Osteoblast (primary cell): Measurements from ENCODE around the gene CCDC138. TPM values are rescaled to one million over a fixed set of nuclear protein-coding genes. Genes with fewer than 3 reads are reported as not detected.

Experiments used
- DNase-seq: peaks from one replicate; pipeline ENCODE4 v3.0.0; 2011; ENCODE audit warnings: low spot score, mixed read lengths; ENCODE audit not compliant: insufficient read length; ENCODE audit errors: missing footprints
- H2AFZ ChIP-seq: 2 replicates; pipeline ENCODE4 v1.6.0; 2011; ENCODE audit warnings: mild to moderate bottlenecking, low read length
- H3K27ac ChIP-seq: 2 replicates; pipeline ENCODE4 v1.5.1; 2011; ENCODE audit warnings: mild to moderate bottlenecking, low read depth, low read length, moderate library complexity
- H3K27me3 ChIP-seq: 2 replicates; pipeline ENCODE4 v1.6.0; 2012; ENCODE audit warnings: mild to moderate bottlenecking, control low read depth, inconsistent platforms, low read length, moderate library complexity; ENCODE audit not compliant: insufficient read depth
- H3K36me3 ChIP-seq: 2 replicates; pipeline ENCODE4 v1.5.1; 2011; ENCODE audit warnings: mild to moderate bottlenecking, low read length, control low read depth, moderate library complexity; ENCODE audit not compliant: insufficient read depth
- H3K4me1 ChIP-seq: 2 replicates; pipeline ENCODE4 v1.5.1; 2011; ENCODE audit warnings: mild to moderate bottlenecking, low read length, control low read depth, moderate library complexity; ENCODE audit not compliant: insufficient read depth
- H3K4me2 ChIP-seq: 2 replicates; pipeline ENCODE4 v1.6.0; 2011; ENCODE audit warnings: mild to moderate bottlenecking, low read length; ENCODE audit not compliant: insufficient read depth
- H3K4me3 ChIP-seq: fragments of 200-600 bp; sonication (generic); 3 replicates; pipeline ENCODE4 v1.5.1; 2012; ENCODE audit warnings: mild to moderate bottlenecking, low read length, inconsistent platforms; ENCODE audit not compliant: insufficient read depth
- H3K79me2 ChIP-seq: 2 replicates; pipeline ENCODE4 v1.6.0; 2012; ENCODE audit warnings: mild to moderate bottlenecking, low read length, control low read depth, inconsistent platforms; ENCODE audit not compliant: insufficient read depth
- H3K9me3 ChIP-seq: 2 replicates; pipeline ENCODE4 v1.5.1; 2011; ENCODE audit warnings: low read depth, low read length, control low read depth
- H4K20me1 ChIP-seq: 2 replicates; pipeline ENCODE4 v1.6.0; 2012; ENCODE audit warnings: mild to moderate bottlenecking, low read length, control low read depth; ENCODE audit not compliant: insufficient read depth
- total RNA-seq: library from RNA; depleted of rRNA; stranded (reverse); fragments of >200 nt; gene quantifications from 2 replicates; pipeline ENCODE4 v1.2.3, GENCODE V29; 2012
- TF ChIP-seq, protein P1 (sequence below): IDR thresholded peaks from 2 replicates; pipeline ENCODE4 v1.5.1; 2011; ENCODE audit warnings: mild to moderate bottlenecking, low read depth, low read length, moderate library complexity; ENCODE audit errors: extremely low read depth

Gene CCDC138
- total RNA-seq, 1 donor = 5.1 TPM

DNA sequence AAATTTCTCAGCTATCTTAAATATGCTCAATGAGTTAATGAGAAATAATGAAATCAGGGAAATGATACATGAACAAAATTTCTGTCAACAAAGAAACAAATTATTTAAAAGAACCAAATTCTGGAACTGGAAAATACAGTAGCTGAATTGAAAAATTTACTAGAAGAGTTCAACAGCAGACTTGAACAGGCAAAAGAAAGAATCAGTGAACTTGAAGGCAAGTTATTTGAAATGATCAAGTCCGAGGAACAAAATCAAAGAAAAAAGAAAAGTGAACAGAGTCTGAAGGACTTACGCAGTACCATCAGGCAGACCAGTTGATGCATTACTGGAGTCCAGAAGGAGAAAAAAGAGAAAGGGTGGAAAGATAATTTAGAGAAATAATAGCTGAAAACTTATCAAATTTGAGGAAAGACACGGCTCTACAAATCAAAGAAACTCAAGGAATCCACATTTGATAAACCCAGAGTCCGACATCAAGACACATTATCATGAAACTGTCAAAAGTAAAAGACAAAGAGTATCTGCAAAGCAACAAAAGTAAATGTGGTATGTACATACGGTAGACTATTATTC is 83.6 kb downstream of the CCDC138 start:
- Histone ChIP-seq H3K36me3 (no peaks in the 10 kb centered on the region), H3K4me3 (no peak overlapping the region), H3K27me3 (no peaks in the 10 kb centered on the region)

DNA sequence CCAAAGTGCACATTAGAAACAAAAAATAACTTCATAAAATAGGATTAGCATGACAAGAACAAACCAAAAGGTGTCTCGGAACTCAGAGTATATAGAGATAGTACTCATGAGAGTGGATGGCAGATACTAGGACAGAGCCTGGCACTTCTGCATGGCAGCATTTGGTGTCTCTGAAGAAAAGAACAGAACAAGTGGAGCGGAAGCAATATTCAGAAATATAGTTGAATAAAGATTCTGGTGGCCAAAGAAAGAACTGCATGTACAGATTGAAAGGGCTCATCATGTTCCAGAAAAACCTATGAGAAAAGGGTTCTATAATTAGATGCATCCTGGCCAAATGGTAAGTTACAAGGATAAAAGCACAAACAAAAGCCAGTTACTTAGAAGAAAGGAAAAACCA is 90.9 kb downstream of the CCDC138 start:
- no peaks in the 10 kb centered on the region for H3K4me1 ChIP-seq
- no peaks in the 10 kb centered on the region for H3K27me3 ChIP-seq
- H3K79me2 ChIP-seq = no peaks in the 10 kb centered on the region

More for the DNA sequence above, 83.6 kb downstream of the CCDC138 start:
- Histone ChIP-seq H2AFZ (no peak overlapping the region), H3K79me2 (no peaks in the 10 kb centered on the region), H4K20me1 (no peaks in the 10 kb centered on the region), H3K9me3 (no peaks in the 10 kb centered on the region), H3K4me1 (no peaks in the 10 kb centered on the region), H3K27ac (no peak overlapping the region), H3K4me2 (no peak overlapping the region)
- TF ChIP-seq, protein P1, sequence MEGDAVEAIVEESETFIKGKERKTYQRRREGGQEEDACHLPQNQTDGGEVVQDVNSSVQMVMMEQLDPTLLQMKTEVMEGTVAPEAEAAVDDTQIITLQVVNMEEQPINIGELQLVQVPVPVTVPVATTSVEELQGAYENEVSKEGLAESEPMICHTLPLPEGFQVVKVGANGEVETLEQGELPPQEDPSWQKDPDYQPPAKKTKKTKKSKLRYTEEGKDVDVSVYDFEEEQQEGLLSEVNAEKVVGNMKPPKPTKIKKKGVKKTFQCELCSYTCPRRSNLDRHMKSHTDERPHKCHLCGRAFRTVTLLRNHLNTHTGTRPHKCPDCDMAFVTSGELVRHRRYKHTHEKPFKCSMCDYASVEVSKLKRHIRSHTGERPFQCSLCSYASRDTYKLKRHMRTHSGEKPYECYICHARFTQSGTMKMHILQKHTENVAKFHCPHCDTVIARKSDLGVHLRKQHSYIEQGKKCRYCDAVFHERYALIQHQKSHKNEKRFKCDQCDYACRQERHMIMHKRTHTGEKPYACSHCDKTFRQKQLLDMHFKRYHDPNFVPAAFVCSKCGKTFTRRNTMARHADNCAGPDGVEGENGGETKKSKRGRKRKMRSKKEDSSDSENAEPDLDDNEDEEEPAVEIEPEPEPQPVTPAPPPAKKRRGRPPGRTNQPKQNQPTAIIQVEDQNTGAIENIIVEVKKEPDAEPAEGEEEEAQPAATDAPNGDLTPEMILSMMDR = no peak
- DNase-seq = no peak

DNA sequence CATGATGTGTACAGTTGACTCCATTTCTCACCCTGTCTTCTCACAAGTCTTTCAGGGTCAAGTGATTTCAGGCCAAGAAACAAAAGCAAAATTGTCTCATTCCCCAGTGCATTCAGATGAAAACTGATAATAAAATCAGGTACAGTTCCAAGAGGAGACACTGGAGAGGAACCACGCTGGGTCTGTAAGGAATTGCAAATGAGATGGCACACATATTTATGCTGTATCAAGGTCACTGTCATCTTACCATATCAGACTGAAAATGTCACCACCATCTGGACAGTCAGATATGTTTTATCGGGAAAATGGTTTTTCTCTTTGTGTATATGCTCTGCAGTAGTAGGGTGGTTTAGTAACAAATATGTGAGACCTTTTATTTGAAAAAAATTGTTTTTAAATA is 91.7 kb downstream of the CCDC138 start:
- no peaks in the 10 kb centered on the region for H3K36me3 ChIP-seq
- H2AFZ ChIP-seq = no peak overlapping the region
- H3K27ac ChIP-seq = no peak overlapping the region
- DNase-seq = no peak
- no peaks in the 10 kb centered on the region for H3K79me2 ChIP-seq
- no peaks in the 10 kb centered on the region for H3K27me3 ChIP-seq
- no peaks in the 10 kb centered on the region for H3K4me1 ChIP-seq
- H3K4me2 ChIP-seq = no peak overlapping the region
- H3K4me3 ChIP-seq = no peak overlapping the region
- no peaks in the 10 kb centered on the region for H4K20me1 ChIP-seq
- H3K9me3 ChIP-seq = peaks cover 7% of the 10 kb centered on the region
- TF ChIP-seq, protein P1 = no peak

More for the DNA sequence above, 90.9 kb downstream of the CCDC138 start:
- H3K4me2 ChIP-seq = no peak overlapping the region
- H3K4me3 ChIP-seq = no peak overlapping the region
- no peak for DNase-seq
- no peak overlapping the region for H3K27ac ChIP-seq
- H3K36me3 ChIP-seq = no peaks in the 10 kb centered on the region
- TF ChIP-seq, protein P1 = peak; percentile 7
- no peak overlapping the region for H2AFZ ChIP-seq
- H3K9me3 ChIP-seq = peaks cover 7% of the 10 kb centered on the region
- no peaks in the 10 kb centered on the region for H4K20me1 ChIP-seq

DNA sequence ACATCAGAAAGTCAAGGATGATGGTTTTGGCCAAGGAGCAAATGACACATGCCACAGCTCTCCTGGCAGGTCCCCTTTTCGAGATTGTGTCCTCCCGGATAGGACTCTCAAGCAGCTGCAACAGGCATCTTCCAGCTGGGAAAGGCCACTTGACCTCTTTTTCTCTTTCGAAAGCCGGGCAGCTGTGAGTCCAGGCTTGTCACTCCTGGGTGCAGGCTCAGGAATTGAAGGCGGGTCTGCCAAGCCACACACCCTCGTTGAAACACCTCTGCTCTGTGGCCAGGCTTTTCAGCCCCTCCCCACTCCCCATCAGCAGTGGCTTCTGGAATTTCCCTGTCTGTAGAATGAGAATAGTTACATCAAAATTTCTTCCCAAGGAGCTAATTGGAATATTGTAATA is 98.0 kb downstream of the CCDC138 start:
- Histone ChIP-seq H3K9me3 (peaks cover 7% of the 10 kb centered on the region), H3K27ac (no peak overlapping the region), H3K4me3 (no peak overlapping the region), H3K4me1 (no peaks in the 10 kb centered on the region), H4K20me1 (no peaks in the 10 kb centered on the region), H2AFZ (no peak overlapping the region), H3K4me2 (no peak overlapping the region), H3K79me2 (no peaks in the 10 kb centered on the region), H3K36me3 (no peaks in the 10 kb centered on the region), H3K27me3 (no peaks in the 10 kb centered on the region)
- TF ChIP-seq, protein P1 = no peak
- DNase-seq = no peak
